ENCODE results near the gene NAA60.

- TF ChIP-seq CTCF (optimal IDR thresholded peaks at IDR 0.05 in 1 of 3, IDR thresholded peaks at IDR 0.05 in 1 of 3, conservative IDR thresholded peaks at IDR 0.05 in 1 of 3; ENCODE audit: extremely low read depth in 1 of 3, insufficient read depth in 2 of 3, low read length in 3 of 3) (no peak), EZH2 (IDR thresholded peaks at IDR 0.05; ENCODE audit: low read length) (no peak)
Observed at GRCh38 chr16:3495176-3495575, 51.7 kb downstream of the NAA60 start, which contains the start of gene C16orf90.
